Caco-2 (cell line): ENCODE measurements around the gene PIAS1. TPM values are rescaled to one million over a fixed set of nuclear protein-coding genes. Genes with fewer than 3 reads are reported as not detected.

ENCODE experiments used
- BruUV-seq: library from RNA; stranded (reverse); fragments of 400-500 nt; replicated peaks from 2 replicates; lab custom pipeline; 2021; lab: Mats Ljungman, UMichigan
- CTCF ChIA-PET: fragments of 300-600 bp; sonication (Branson Sonifier 250); formaldehyde crosslinking; loops from one replicate; lab custom pipeline; 2022; ENCODE audit warnings: antibody characterized with exemption; lab: Charles Lee
- POLR2A ChIA-PET: fragments of 300-600 bp; sonication (Branson Sonifier 250); formaldehyde crosslinking; loops from one replicate; lab custom pipeline; 2022; ENCODE audit warnings: antibody characterized with exemption; lab: Charles Lee
- DNase-seq, 2 experiments: peaks; one replicate each; pipeline versions ENCODE4 v3.0.0 to v3.0.0-alpha.2; 2020 to 2022
- H3K27me3 ChIP-seq: replicated peaks from 2 replicates; pipeline ENCODE4 v1.6.0; 2011; ENCODE audit warnings: low read length; ENCODE audit not compliant: control insufficient read depth, insufficient read depth
- H3K36me3 ChIP-seq: 2 replicates; pipeline ENCODE4 v1.5.1; 2011; ENCODE audit warnings: low read length; ENCODE audit not compliant: control insufficient read depth, insufficient read depth
- H3K4me1 ChIP-seq: fragments of 250-450 bp; sonication (Bioruptor Pico); 2 replicates; pipeline ENCODE4 v1.5.1; 2020; ENCODE audit warnings: mild to moderate bottlenecking
- H3K4me3 ChIP-seq: 2 replicates; pipeline ENCODE4 v1.5.1; 2011; ENCODE audit warnings: low read depth, mild to moderate bottlenecking, control low read depth, low read length
- H3K9me3 ChIP-seq: fragments of 250-450 bp; sonication (Bioruptor Pico); 2 replicates; pipeline ENCODE4 v1.5.1; 2020; ENCODE audit warnings: mild to moderate bottlenecking, moderate library complexity
- H3K27ac Mint-ChIP-seq: one replicate; pipeline ENCODE4 v1.8.0; 2022; ENCODE audit warnings: mixed read lengths; ENCODE audit not compliant: unreplicated experiment
- H3K27me3 Mint-ChIP-seq: one replicate; pipeline ENCODE4 v1.8.0; 2022; ENCODE audit warnings: mixed read lengths; ENCODE audit not compliant: insufficient read depth, unreplicated experiment
- H3K36me3 Mint-ChIP-seq: one replicate; pipeline ENCODE4 v1.8.0; 2022; ENCODE audit warnings: mild to moderate bottlenecking, mixed read lengths; ENCODE audit not compliant: insufficient read depth, unreplicated experiment
- H3K4me1 Mint-ChIP-seq: one replicate; pipeline ENCODE4 v1.8.0; 2022; ENCODE audit warnings: low read depth, mixed read lengths; ENCODE audit not compliant: unreplicated experiment
- H3K4me3 Mint-ChIP-seq: one replicate; pipeline ENCODE4 v1.8.0; 2022; ENCODE audit warnings: mild to moderate bottlenecking, moderate library complexity, mixed read lengths; ENCODE audit not compliant: unreplicated experiment
- H3K9me3 Mint-ChIP-seq: one replicate; pipeline ENCODE4 v1.8.0; 2022; ENCODE audit warnings: mixed read lengths; ENCODE audit not compliant: unreplicated experiment
- CTCF ChIP-seq, 2 experiments: fragments of 200-600 bp in 1 of 2; IDR thresholded peaks; 1 replicate in 1 of 2; 2 replicates in 1 of 2; pipeline versions ENCODE4 v1.5.1 to v1.8.0; 2011 to 2022; ENCODE audit warnings: antibody characterized with exemption in 1 of 2, control low read depth in 1 of 2, inconsistent platforms in 1 of 2, low read depth in 1 of 2, low read length in 1 of 2, mild to moderate bottlenecking in 1 of 2, moderate library complexity in 1 of 2; ENCODE audit not compliant: insufficient read depth in 1 of 2, severe bottlenecking in 1 of 2, unreplicated experiment in 1 of 2
- intact Hi-C: fragments of 100-400 bp; cut with micrococcal nuclease; formaldehyde crosslinking; loops from one replicate; pipeline ENCODE4 v1.10.0; 2022; ENCODE audit not compliant: unreplicated experiment
- total RNA-seq: library from RNA; stranded (reverse); gene quantifications from 2 replicates; pipeline ENCODE4 v1.2.3, GENCODE V29; 2022

The PIAS1 gene
- total RNA-seq, 1 experiment from 2014 or later = 48.0 TPM

DNA sequence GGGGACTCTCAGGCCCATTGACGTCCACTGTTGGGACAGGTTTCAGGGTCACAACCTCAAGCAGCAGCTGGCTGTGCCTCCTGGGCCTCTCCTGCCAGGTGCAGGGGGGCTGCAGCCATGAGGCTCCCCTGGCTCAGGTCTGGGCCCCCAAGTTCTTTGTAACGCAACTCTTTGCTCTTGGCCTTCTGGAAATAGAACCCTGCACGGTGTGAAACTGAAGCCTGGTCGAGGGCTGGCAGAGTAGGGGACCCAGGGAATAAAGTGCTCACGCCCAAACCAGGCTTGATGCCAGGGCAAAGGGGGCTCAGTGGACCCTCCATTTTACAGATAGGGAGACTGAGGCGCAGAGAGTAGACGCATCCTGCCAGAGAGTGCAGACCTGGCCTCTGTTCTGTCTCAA, 150.2 kb downstream of the PIAS1 start:
- peaks cover 14% of the 10 kb centered on the region for H3K4me1 Mint-ChIP-seq
- peak overlapping the region; percentile 29 for H3K4me3 ChIP-seq
- no TSS peak for BruUV-seq
- ChIA-PET POLR2A (no interaction called here), CTCF (no interaction called here)
- peak overlapping the region; percentile 84 for H3K27ac Mint-ChIP-seq
- H3K36me3 Mint-ChIP-seq = peaks cover 22% of the 10 kb centered on the region
- no peak for DNase-seq
- peaks cover 21% of the 10 kb centered on the region for H3K4me1 ChIP-seq
- H3K27me3 Mint-ChIP-seq = no peaks in the 10 kb centered on the region
- H3K9me3 ChIP-seq = no peaks in the 10 kb centered on the region
- H3K27me3 ChIP-seq = no peaks in the 10 kb centered on the region
- H3K9me3 Mint-ChIP-seq = no peaks in the 10 kb centered on the region
- no peak for TF ChIP-seq CTCF (IDR thresholded peaks at IDR 0.05; ENCODE audit: insufficient read depth in 1 of 2, low read depth in 1 of 2, low read length in 1 of 2, severe bottlenecking in 1 of 2, unreplicated experiment in 1 of 2)
- intact Hi-C loops = no loop called here
- no peaks in the 10 kb centered on the region for H3K36me3 ChIP-seq
- H3K4me3 Mint-ChIP-seq = no peak overlapping the region

GRCh38 chr15:68204776-68205557, 150.9 kb downstream of the PIAS1 start, which contains the start of gene CALML4:
Gene CALML4 (minus strand): TSS chr15:68205332. CDS start chr15:68205247, 85 bp downstream.
- no peaks in the 10 kb centered on the region for H3K27me3 Mint-ChIP-seq
- intact Hi-C loops = no loop called here
- TSS peak; percentile 40 for BruUV-seq
- H3K4me3 Mint-ChIP-seq = peak within 1 kb of the TSS; percentile 55
- Histone ChIP-seq H3K4me3 (peak within 1 kb of the TSS; percentile 29), H3K36me3 (no peaks in the 10 kb centered on the region), H3K27me3 (no peaks in the 10 kb centered on the region), H3K4me1 (peaks cover 21% of the 10 kb centered on the region), H3K9me3 (no peaks in the 10 kb centered on the region)
- no peaks in the 10 kb centered on the region for H3K9me3 Mint-ChIP-seq
- peaks cover 9% of the 10 kb centered on the region for H3K4me1 Mint-ChIP-seq
- H3K27ac Mint-ChIP-seq = peak within 1 kb of the TSS; percentile 84
- DNase-seq = peak; percentile 75 to 86
- ChIA-PET CTCF (interaction anchor here (0.9 to 1.7 kb wide), 2 partner anchors 9 to 10 kb away, joined by 4 to 9 read pairs; no protein-coding TSS in a partner anchor), POLR2A (interaction anchor here (0.6 kb wide), 2 partner anchors 21 to 1700 kb away, joined by 3 to 9 read pairs; partner anchors contain the start of gene ZWILCH)
- peaks cover 18% of the 10 kb centered on the region for H3K36me3 Mint-ChIP-seq
- TF ChIP-seq CTCF (IDR thresholded peaks at IDR 0.05; ENCODE audit: insufficient read depth in 1 of 2, low read depth in 1 of 2, low read length in 1 of 2, severe bottlenecking in 1 of 2, unreplicated experiment in 1 of 2) = no peak

GRCh38 chr15:68205558-68205944, 151.4 kb downstream of the PIAS1 start:
- ChIA-PET POLR2A (interaction anchor here (0.6 kb wide), 1 partner anchor 1700 kb away, joined by 3 read pairs; the partner anchor contains the start of gene ZWILCH), CTCF (interaction anchor here (0.9 to 1.7 kb wide), 2 partner anchors 9 to 11 kb away, joined by 4 to 9 read pairs; no protein-coding TSS in a partner anchor)
- H3K27ac Mint-ChIP-seq = peak overlapping the region; percentile 84
- TF ChIP-seq CTCF (IDR thresholded peaks at IDR 0.05; ENCODE audit: insufficient read depth in 1 of 2, low read depth in 1 of 2, low read length in 1 of 2, severe bottlenecking in 1 of 2, unreplicated experiment in 1 of 2) = no peak
- Histone ChIP-seq H3K4me3 (no peak overlapping the region), H3K27me3 (no peaks in the 10 kb centered on the region), H3K36me3 (no peaks in the 10 kb centered on the region), H3K9me3 (no peaks in the 10 kb centered on the region), H3K4me1 (peaks cover 21% of the 10 kb centered on the region)
- peaks cover 15% of the 10 kb centered on the region for H3K36me3 Mint-ChIP-seq
- H3K4me3 Mint-ChIP-seq = peak overlapping the region; percentile 55
- H3K4me1 Mint-ChIP-seq = peaks cover 9% of the 10 kb centered on the region
- intact Hi-C loops = no loop called here
- no TSS peak for BruUV-seq
- no peaks in the 10 kb centered on the region for H3K9me3 Mint-ChIP-seq
- no peak for DNase-seq
- no peaks in the 10 kb centered on the region for H3K27me3 Mint-ChIP-seq
